IPS-20b (cell line): Measurements from ENCODE around the gene MAP1A.

Source experiments
- H3K27ac ChIP-seq: one replicate; pipeline ENCODE4 v1.5.1; 2013; ENCODE audit warnings: low read length
- H3K27me3 ChIP-seq: 2 replicates; pipeline ENCODE4 v1.6.1; 2013; ENCODE audit warnings: mild to moderate bottlenecking, low read length, inconsistent platforms; ENCODE audit not compliant: insufficient read depth
- H3K36me3 ChIP-seq: 2 replicates; pipeline ENCODE4 v1.6.1; 2013; ENCODE audit warnings: low read depth, mild to moderate bottlenecking, inconsistent platforms, low read length, moderate library complexity; ENCODE audit not compliant: insufficient read depth
- H3K4me1 ChIP-seq: 2 replicates; pipeline ENCODE4 v1.6.1; 2013; ENCODE audit warnings: mild to moderate bottlenecking, control low read depth, inconsistent platforms, low read length, moderate library complexity; ENCODE audit not compliant: insufficient read depth
- H3K4me3 ChIP-seq: 2 replicates; pipeline ENCODE4 v1.5.1; 2013; ENCODE audit warnings: mild to moderate bottlenecking, low read length, inconsistent platforms
- H3K9ac ChIP-seq: 2 replicates; pipeline ENCODE4 v1.6.1; 2013; ENCODE audit warnings: low read depth, mild to moderate bottlenecking, inconsistent platforms, low read length, moderate library complexity
- H3K9me3 ChIP-seq: 2 replicates; pipeline ENCODE4 v1.6.1; 2013; ENCODE audit warnings: mild to moderate bottlenecking, low read depth, low read length, inconsistent platforms; ENCODE audit not compliant: insufficient read depth

The MAP1A gene

GRCh38 chr15:43492673-43493601 is 24.5 kb upstream of the MAP1A start, which contains the start of gene TP53BP1:
TP53BP1 (minus strand) TSS chr15:43493156; CDS start chr15:43493043, 113 bp downstream.
- peak within 1 kb of the TSS; percentile 84 for H3K4me3 ChIP-seq
- no peaks in the 10 kb centered on the region for H3K27me3 ChIP-seq
- H3K9me3 ChIP-seq = no peaks in the 10 kb centered on the region
- peak within 1 kb of the TSS; percentile 88 for H3K27ac ChIP-seq
- H3K4me1 ChIP-seq = peaks cover 13% of the 10 kb centered on the region; the same call in 1 of the 2 replicates
- H3K9ac ChIP-seq = peak within 1 kb of the TSS; percentile 81; the same call in 1 of the 2 replicates
- H3K36me3 ChIP-seq = peaks cover 39% of the 10 kb centered on the region

- Histone ChIP-seq H3K27me3 (no peaks in the 10 kb centered on the region), H3K4me1 (peaks cover 13% of the 10 kb centered on the region; the same call in 1 of the 2 replicates), H3K27ac (no peak overlapping the region), H3K9me3 (no peaks in the 10 kb centered on the region), H3K4me3 (peak overlapping the region; percentile 84), H3K36me3 (peaks cover 30% of the 10 kb centered on the region), H3K9ac (peak overlapping the region; percentile 81; the same call in 1 of the 2 replicates)
These were observed 23.5 kb upstream of the MAP1A start for GRCh38 chr15:43493703-43494472.

- Histone ChIP-seq H3K27me3 (no peaks in the 10 kb centered on the region), H3K4me3 (no peak overlapping the region), H3K9ac (no peak overlapping the region), H3K27ac (no peak overlapping the region), H3K4me1 (0 out of 2 replicates have a peak, but pooled peaks cover 2% of the 10 kb centered on the region), H3K9me3 (no peaks in the 10 kb centered on the region), H3K36me3 (no peaks in the 10 kb centered on the region)
These were observed 18.4 kb upstream of the MAP1A start for GRCh38 chr15:43498990-43499389.

- no peak overlapping the region for H3K27ac ChIP-seq
- no peaks in the 10 kb centered on the region for H3K27me3 ChIP-seq
- no peaks in the 10 kb centered on the region for H3K9me3 ChIP-seq
- H3K4me1 ChIP-seq = no peaks in the 10 kb centered on the region
- no peaks in the 10 kb centered on the region for H3K36me3 ChIP-seq
- H3K4me3 ChIP-seq = no peak overlapping the region
- H3K9ac ChIP-seq = no peak overlapping the region
These were observed 17.8 kb upstream of the MAP1A start for GRCh38 chr15:43499635-43500034.

- no peak overlapping the region for H3K9ac ChIP-seq
- no peaks in the 10 kb centered on the region for H3K36me3 ChIP-seq
- H3K27me3 ChIP-seq = no peaks in the 10 kb centered on the region
- H3K4me3 ChIP-seq = no peak overlapping the region
- no peaks in the 10 kb centered on the region for H3K9me3 ChIP-seq
- H3K4me1 ChIP-seq = 0 out of 2 replicates have a peak, but pooled peaks cover 3% of the 10 kb centered on the region
- H3K27ac ChIP-seq = no peak overlapping the region
These were observed 11.7 kb upstream of the MAP1A start for GRCh38 chr15:43505738-43506137.

- Histone ChIP-seq H3K9ac (no peak overlapping the region), H3K36me3 (no peaks in the 10 kb centered on the region), H3K9me3 (no peaks in the 10 kb centered on the region), H3K4me1 (peaks cover 7% of the 10 kb centered on the region; the same call in 1 of the 2 replicates), H3K27ac (no peak overlapping the region), H3K4me3 (no peak overlapping the region), H3K27me3 (peaks cover 25% of the 10 kb centered on the region)
These were observed 9.0 kb upstream of the MAP1A start for GRCh38 chr15:43508421-43508820.

GRCh38 chr15:43508991-43509659 is 8.3 kb upstream of the MAP1A start:
- Histone ChIP-seq H3K9me3 (no peaks in the 10 kb centered on the region), H3K9ac (peak overlapping the region; percentile 86; the same call in 1 of the 2 replicates), H3K36me3 (no peaks in the 10 kb centered on the region), H3K27me3 (peaks cover 26% of the 10 kb centered on the region), H3K4me3 (peak overlapping the region; percentile 81; the same call in 1 of the 2 replicates), H3K4me1 (peaks cover 7% of the 10 kb centered on the region; the same call in 1 of the 2 replicates), H3K27ac (no peak overlapping the region)

- Histone ChIP-seq H3K27ac (no peak overlapping the region), H3K9ac (peak overlapping the region; percentile 86; the same call in 1 of the 2 replicates), H3K4me3 (peak overlapping the region; percentile 81), H3K27me3 (peaks cover 26% of the 10 kb centered on the region), H3K36me3 (no peaks in the 10 kb centered on the region), H3K4me1 (peaks cover 7% of the 10 kb centered on the region; the same call in 1 of the 2 replicates), H3K9me3 (no peaks in the 10 kb centered on the region)
These were observed 7.7 kb upstream of the MAP1A start for GRCh38 chr15:43509660-43510199.

- no peaks in the 10 kb centered on the region for H3K36me3 ChIP-seq
- peak overlapping the region; percentile 22 for H3K27ac ChIP-seq
- H3K9me3 ChIP-seq = no peaks in the 10 kb centered on the region
- H3K4me1 ChIP-seq = peaks cover 7% of the 10 kb centered on the region; the same call in 1 of the 2 replicates
- peak overlapping the region; percentile 81 for H3K4me3 ChIP-seq
- H3K9ac ChIP-seq = peak overlapping the region; percentile 86; the same call in 1 of the 2 replicates
- H3K27me3 ChIP-seq = peaks cover 29% of the 10 kb centered on the region
These were observed 7.0 kb upstream of the MAP1A start for GRCh38 chr15:43510200-43511011.
